Stimulated activated naive CD8-positive, alpha-beta T cell treated with anti-CD3 and anti-CD28 coated beads, Interleukin-15, Interleukin-2, amounts not matched to agents 100 U/mL and 50 U/mL, for 24 hours (primary cell): ENCODE results near the gene CCDC97.
"Not testable (repeated sequence)": the region's sequence is repeated elsewhere in the genome, so short reads cannot be mapped to it uniquely, and the experiment has no call there.

ENCODE experiments used
- ATAC-seq: fragments of 150-1000 bp; cut with Tn5 transposase; one replicate; pipeline ENCODE4 v1.10.0; 2021
- DNase-seq: peaks from one replicate; pipeline ENCODE4 v3.0.0; 2021

The CCDC97 gene

DNA sequence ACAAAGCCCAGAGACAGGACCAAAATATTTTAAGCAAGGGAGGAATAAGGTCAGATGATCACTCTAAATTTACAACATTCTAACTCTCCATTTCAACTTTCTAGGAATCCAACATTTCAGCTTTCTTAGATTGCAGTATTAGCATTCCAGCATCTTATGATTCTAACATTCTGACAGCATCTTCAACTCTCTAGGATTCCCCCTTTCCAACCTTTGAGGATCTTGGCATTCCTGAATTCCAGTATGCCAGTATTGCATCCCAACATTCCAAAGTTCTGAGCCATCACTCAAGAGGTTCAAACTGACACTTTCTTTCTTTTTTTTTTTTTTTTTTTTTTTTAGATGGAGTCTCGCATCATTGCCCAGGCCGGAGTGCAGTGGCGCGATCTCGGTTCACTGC lies 30.0 kb downstream of the CCDC97 start:
- ATAC-seq = no peak
- no peak for DNase-seq

DNA sequence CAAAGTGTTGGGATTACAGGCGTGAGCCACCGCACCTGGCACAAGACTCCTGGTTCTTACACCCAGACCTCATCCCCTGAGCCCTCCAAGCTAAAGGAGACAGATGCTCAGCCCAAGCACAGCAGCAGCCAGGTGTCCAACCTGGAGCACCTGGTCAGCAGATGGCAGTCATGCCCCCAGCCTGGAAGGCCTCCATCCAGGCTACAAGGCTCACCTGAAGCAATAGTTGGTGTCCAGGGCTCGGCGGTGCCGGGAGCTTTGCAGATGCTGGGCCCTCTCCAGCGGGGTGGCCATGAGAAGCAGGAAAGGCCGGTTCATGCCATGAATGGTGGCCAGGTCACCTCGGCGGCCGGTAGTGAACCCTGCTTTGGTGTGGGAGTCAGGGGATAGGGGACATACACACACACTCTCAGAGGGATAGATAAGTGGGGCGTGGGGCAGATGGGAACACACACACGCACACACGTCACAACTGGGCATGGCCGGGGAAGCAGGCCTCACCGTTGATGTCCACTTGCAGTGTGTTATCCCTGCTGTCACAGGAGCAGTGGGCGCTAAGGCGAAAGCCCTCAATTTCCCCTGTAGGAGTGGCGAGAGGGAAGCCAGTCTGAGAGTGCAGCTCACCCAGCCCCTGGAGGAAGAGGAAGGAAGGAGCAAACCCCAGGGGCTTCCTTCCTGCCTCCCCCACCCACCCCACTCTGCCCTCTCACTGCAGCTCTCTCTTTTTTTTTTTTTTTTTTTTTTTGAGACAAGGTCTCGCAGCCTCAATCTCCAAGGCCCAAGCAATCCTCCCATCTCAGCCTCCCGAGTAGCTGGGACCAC lies 31.9 kb downstream of the CCDC97 start:
- DNase-seq (no peak), ATAC-seq (no peak)

DNA sequence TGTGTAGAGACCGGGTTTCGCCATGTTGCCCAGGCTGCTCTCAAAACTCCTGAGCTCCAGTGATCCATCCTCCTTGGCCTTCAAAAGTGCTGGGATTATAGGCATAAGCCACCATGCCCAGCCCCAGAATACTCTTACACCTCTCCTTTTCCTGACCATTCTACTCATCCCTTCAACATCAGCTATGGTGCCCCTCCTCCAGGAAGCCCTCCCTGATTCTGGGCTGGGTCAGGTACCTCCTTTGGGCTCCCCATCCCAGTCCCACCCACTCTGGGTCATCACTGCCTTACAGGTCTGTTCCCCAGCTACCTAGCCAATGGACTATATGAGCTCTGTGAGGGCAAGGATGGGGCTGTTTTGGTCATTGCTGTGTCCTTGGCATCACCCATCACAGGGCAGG lies 34.2 kb downstream of the CCDC97 start:
- ATAC-seq (no peak), DNase-seq (no peak)

DNA sequence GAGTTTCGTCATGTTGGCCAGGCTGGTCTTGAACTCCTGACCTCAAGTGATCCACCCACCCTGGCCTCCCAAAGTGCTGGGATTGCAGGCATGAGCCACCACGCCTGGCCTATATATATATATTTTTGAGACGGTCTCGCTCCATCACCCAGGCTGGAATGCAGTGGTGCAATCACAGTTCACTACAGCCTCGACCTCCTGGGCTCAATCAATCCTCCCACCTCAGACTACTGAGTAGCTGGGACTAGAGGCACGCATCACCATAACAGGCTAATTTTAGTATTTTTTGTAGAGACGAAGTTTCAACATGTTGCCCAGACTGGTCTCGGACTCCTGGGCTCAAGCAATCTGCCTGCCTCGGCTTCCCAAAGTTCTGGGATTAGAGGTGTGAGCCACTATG lies 36.9 kb downstream of the CCDC97 start:
- ATAC-seq, DNase-seq: not testable (repeated sequence)

DNA sequence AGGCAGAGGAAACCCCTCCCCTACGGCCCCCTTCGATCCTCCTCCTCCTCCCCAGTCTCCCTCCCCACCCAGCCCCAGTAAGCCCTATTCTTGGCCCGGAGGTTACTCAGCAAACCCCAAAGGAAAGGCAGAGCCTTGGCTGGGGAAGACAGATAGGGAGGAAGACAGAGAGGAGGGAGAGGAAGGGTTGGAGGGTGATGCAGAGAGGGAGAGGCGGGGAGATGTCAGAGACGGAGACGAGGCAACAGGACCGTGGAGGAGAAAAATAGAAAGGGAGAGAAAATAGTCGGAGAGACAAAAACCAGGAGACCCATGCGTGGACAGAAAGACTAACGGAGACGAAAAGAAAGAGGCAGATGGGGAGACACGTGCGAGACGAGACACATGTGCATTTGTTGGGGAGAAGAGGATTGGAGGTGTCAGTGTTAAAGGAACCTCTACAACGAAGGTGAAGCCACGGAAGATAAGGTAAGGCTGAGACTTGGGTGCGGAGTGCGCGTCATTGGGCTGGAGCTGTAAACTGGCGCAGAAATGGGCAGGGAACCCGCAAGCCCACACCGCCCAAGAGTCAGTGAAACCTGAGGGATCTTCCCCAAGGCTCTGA lies 40.9 kb downstream of the CCDC97 start:
- DNase-seq (no peak), ATAC-seq (no peak)

DNA sequence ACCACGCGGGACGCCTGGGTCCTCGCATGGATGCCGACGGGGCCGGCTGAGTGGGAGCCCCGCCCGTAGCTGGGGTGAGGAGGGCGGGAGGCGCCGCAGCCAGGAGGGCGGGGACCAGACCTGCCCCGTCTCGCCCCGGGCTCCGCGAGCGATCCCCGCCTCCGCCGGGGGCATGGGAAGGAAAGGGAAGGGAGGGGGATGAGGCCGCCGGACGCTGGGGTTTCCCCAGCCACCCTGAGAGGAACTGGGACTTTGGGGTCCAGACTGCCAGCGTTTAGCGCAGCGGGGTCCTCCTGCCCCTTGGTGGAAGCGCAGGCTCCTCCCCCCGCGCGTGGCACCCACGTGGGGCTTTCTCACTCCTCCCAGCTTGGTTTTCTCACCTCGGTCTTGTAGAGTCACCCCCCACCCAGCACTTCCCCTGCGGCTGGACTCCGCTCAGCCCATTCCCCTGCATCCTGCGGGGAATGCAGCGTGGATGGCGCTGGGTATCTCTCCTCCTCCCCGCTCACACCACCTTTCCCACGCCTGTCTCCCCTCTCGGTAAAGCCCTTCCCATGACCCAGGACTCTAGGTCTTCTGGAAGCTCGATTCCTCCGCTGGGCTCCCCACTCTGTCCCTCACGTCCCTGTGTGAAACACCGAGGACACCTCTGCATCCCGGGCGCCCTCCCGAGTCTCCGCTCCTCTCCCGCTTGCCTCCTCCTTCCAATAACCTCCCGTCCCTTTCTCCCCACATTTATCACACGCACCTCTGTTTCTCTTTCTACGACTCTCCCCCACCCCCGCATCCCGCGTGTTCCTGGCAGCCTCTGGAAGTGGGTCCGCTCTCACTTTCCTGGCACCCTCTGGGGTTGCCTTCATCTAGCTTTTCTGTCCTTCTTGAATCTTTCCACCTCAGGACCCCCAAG lies 41.6 kb downstream of the CCDC97 start:
- DNase-seq (peak; percentile 86), ATAC-seq (peak; percentile 59)

DNA sequence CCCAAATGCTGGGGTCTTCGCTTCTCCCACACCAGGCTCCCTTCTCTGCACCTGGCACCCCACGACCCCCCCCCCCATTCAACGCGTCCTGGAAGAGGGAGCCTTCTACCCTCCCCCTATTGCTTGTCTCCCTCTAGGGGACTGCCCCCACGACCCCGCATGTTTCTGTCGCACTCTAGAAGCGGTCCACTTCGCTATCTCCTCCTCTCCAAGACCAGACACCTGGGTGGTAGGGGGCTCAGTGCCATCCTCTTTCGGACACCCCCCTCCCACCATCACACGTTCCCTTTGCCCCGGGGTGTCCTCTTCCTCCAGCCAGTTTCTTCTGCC lies 42.3 kb downstream of the CCDC97 start:
- ATAC-seq = no peak
- no peak for DNase-seq

DNA sequence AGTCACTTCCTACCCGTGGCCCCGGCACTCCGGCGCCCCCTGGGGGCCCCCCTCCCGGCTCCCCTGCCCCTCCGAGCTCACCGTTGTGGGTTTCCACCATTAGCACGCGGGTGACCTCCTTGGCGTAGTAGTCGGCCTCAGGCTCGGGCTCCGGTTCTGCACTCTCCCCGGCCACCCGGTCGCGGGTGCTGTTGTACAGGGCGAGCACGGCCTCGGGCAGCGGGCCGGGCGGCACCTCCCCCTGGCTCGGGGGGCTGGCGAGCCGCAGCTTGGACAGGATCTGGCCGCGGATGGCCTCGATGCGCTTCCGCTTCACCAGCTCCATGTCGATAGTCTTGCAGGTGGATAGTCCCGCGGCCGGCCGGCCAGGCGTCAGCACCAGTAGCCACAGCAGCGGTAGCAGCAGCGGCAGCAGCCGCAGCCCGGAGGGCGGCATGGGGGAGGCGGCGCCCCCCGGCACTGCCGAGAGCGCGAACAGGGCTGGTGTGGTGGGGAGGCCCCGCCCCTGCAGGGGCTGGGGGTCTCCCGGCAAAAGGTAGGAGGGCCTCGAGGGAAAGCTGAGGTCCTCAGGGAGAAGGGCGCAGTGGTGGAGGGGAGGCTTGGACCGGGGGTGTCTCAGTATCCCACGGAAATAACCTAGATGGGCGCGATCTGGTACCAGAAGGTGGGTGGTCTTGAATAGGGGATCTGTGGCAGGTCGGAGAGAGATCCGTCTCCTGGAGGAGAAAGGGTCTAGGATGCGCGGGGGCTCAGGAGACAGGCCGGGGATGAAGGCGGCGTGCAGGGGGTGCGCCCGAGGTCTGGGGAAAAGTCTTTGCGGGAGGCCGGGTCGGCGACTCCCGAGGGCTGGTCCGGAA lies 42.9 kb downstream of the CCDC97 start:
- peak; percentile 10 for ATAC-seq
- DNase-seq = peak; percentile 89

DNA sequence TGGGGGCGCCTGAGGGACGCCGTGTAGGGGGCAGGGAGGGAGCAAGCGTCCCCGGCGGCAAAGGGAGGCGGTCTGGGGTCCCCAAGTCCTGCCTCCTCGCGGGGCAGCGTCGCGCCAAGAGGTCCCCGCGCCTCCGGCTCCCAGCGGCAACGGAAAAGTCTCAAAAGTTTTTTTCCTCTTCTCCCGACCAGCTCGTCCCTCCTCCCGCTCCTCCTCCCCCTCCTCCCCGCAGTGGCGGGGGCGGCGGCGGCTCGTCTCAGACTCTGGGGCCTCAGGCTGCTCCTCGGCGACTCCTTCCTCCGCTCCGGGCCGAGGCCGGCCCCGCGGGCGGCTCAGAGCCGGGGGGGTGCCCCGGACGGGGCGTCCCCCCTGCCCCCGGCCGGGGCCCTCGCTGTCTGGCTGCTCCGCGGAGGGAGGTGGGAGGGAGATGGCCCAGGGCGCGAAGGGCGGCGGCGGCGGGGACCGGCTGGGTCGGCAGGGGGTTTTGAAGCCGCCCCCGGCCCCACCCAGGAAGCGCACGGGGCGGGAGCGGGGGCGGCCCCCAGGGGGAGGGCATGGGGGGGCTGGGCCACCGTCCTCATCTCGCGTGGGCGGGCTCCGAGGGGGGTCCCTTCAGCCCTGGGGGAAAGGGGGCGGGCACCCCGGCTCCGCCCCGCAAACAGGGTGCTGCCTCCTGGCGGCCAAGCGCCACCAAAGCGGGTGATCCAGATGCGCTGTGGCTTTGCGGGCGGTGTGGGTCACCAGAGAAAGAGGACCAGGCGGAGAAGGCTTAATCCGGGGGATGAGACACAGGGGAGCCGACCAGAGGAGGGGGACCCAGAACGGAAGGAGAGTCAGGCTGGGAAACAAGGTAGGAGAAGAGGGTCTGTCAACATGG lies 43.7 kb downstream of the CCDC97 start, which contains the start of gene TGFB1:
Gene TGFB1, minus strand, starts transcription at position 457 of the 877 bp plus-strand sequence. CDS start 878 bp downstream, outside the sequence.
- ATAC-seq = peak; percentile 51
- DNase-seq = peak; percentile 95

DNA sequence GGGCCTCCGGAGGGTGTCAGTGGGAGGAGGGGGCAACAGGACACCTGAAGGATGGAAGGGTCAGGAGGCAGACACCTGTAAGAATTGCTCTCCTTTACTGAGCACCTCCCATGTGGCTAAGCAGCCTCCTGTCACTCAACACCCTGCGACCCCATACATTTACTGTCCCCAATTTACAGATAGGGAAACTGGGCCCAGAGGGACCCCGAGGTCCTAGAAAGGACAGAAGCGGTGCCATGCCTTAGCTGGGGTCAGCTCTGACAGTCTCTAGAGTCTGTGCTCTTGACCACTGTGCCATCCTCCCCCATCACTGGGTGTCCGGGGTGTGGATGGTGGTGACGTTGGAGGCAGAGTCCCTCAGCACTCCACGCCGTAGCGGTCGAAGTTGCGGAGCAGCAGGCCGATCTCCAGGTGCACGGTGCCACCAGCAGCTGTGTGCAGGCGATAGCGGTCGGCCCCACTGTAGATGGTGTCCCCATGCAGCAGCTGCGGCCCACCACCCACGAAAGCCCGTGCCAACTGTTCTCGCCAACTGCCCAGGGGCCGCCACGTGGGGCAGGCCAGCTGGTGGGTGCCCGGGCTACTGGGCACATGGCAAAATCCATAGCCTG lies 44.5 kb downstream of the CCDC97 start:
- ATAC-seq (no peak), DNase-seq (no peak)

DNA sequence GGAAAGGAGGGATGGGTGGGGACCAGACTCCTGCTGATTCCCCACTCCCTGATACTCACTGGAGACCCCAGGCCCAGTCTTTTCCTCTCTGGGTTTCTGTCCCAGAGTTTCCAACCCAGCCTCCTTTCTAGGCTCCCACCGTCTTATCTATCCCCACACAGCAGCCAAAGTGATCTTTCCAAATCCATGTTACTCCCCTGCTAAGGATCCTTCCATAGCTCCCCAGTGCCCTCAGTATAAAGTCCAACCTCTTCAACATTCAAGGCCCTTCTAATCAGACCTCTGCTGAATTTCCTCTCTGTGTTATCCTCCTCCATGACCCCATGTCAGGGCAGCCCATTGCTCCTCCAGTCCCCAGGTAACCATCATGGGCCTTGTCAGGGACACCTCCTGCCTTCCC lies 45.1 kb downstream of the CCDC97 start:
- DNase-seq = no peak
- ATAC-seq = no peak

DNA sequence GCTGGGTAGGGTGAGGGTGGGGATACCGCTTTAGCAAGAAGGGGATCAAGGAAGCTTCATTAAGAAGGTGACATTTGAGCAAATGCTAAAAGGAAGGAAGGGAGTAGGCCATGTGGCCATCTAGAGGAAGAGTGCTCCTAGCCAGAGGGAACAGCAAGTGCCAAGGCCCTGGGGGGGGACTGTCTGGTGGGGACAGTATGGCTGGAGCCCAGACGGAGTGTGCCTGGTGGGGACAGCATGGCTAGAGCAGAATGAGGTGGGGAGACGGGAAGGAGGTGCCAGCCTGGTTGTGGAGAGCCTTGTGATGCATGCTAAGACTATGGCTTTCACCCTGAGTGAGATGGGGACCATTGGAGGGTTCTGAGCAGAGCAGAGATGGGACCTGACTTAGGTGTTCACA lies 45.8 kb downstream of the CCDC97 start:
- ATAC-seq (no peak), DNase-seq (peak; percentile 26)

DNA sequence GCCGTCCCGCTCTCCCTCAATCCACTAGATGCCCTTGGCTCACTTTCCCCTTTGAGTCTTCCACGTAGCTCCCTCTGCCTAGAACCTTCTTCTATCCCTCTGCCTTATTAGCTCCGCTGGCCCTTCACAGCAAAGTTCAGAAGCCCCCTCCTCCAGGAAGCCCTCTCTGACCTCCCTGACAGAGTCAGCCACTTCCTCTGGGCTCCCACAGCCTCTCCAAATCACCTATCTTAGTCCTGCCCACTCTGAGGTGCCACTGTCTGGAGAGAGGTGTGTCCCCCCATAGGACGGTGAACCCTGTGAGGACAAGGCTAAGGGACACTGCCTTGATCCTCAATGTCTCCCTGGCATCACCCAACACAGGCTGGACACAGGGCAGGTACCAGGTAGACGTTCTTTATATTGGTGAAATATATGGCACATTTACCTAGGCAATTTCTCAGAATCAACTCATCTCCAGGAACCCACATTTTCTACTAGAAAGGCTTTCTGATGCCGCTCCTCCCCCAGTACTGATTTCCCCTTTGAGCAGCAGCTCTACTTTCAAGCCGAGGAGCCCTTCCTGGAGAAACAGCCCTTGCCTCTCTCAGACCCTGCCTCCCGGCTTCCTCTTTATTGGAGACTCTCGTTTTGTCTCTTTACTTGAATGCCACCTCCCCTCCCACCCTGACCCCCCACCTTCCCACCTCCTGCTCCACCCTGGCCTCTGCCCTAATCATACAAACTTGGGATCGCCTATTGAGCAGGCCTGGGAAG lies 47.2 kb downstream of the CCDC97 start:
- DNase-seq (peak; percentile 29), ATAC-seq (no peak)

DNA sequence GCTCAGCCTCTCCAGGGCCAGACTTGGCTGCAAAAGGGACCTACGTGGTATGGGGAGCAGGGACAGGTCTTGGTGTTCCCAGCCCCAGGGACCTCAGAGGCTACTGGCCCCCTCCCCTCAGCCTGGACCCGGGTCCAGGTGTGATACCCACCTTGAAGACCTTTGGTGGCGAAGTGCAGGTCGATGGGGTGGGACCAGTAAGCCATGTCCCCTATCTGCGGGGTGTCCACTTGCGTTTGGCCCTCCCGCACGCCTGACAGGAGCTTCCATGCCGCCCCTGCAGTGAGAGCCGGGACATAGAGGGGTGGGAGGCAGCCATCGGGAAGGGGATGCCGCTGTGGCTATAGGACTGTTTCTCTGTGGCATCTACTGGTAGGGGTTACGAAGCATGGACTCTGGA lies 47.8 kb downstream of the CCDC97 start:
- DNase-seq (no peak), ATAC-seq (no peak)

DNA sequence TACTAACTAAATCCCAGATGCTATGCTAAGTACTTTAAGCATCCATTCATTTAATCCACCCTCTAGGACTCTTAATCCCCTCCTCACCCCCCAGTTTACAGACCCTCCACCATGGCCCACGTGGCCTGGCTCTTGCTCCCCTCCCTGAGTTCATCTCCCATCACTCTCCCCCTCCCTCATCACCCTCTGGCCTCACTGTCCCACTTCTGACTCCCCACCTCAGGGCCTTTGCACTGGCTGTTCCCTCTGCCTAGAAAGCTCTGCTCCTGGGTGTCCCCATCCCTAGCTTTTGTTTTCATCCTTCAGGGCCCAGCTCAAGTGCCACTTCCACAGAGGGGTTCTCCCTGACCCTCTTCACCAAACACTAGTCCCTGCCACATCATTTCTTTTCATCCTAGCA lies 49.8 kb downstream of the CCDC97 start:
- DNase-seq = no peak
- no peak for ATAC-seq

DNA sequence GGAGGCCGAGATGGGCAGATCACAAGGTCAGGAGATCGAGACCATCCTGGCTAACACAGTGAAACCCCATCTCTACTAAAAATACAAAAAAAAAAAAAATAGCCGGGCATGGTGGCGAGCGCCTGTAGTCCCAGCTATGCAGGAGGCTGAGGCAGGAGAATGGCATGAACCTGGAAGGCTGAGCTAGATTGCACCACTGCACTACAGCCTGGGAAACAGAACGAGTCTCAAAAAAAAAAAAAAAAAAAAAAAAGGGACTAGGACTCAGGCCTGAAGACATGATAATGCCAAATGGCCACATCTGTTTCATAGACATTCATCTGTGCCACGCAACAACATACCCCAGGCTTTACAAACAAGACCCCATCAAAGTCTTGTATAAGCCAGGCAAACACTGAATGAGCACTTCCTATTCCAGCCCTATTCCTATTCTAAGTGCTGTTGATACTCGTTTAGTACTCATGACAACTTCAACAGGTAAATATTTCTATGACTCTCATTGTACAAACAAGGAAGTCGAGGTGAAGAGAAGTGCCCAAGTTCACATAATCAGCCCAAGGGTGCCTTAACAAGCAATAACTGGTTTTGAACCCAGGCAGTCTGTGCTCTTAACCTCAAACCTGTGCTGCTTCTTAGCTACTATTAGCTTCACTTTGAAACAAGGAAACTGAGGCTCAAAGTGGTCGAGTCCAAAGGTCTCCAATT lies 52.3 kb downstream of the CCDC97 start:
- DNase-seq (no peak), ATAC-seq (no peak)

DNA sequence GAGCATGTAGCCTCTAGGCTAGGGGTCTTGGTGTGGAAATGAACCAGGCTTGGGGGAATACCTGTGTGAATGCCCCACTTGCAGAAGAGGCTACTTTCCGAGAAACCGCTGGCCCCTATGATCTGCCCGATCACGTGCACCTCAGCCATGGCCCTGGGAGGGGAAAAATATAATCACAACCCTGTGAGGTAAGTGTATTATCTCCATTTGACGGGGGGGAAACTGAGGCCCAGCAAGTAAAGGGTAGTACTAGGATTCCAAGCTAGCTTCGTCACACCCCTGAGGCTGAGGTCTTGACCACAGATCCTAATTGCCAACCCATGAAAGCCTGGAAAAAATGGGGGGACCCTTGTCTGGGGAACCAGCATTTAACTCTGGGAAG lies 53.4 kb downstream of the CCDC97 start:
- ATAC-seq (no peak), DNase-seq (no peak)

DNA sequence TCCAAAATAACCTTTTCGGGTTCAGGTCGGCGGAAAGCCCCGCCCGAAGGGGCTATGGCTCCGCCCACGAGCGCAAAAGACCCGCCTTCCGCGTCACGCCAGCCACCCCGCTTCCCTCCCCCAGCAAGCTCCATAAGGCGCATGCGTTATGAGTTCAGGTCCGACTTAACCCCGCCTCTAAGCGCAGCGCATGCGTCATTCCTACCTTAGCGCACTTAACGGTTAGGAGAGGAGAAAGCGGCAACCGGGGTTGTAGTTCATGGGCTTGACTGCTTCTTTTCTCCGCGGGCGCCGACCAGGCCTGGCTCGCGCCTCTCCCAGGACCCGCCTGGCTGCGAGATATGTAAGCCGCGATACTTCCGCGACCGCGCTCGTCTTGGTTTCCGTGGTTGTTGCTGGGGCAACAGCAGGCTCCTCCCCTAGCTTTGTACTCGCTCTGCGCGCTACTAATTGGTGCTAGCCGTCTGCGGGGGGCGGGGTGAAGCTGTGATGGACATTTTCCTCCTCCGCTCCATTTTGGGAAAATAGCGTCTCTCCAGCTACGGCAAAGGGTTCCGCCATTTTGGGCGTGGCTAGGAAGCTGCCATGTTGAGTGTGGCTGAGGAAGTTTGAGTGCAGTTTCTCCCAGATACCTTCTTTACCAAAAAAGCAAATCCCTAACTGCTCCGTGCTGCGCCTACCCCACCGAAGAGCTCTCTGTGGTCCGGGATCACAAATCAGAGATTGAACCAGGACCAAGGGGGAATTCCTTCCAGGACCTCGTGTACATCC lies 54.0 kb downstream of the CCDC97 start, which contains the start of gene B9D2:
Gene B9D2, minus strand, starts transcription at position 397 of the 771 bp plus-strand sequence. CDS start 630 bp downstream, outside the sequence.
- peak; percentile 96 for ATAC-seq
- peak; percentile 95 for DNase-seq
